A673 (cell line): ENCODE results near the gene ADAMTS19.

Experiments used
- CTCF ChIP-seq: fragments of 300-800, 200-600 bp; sonication (generic); conservative IDR thresholded peaks from 2 replicates; pipeline ENCODE4 v1.5.1; 2017; ENCODE audit warnings: low read depth, mild to moderate bottlenecking, antibody characterized with exemption, low read length, moderate library complexity, mixed read lengths
- EZH2 ChIP-seq: fragments of 200-600 bp; sonication (generic); IDR thresholded peaks from 2 replicates; pipeline ENCODE4 v1.6.1; 2017; ENCODE audit warnings: borderline replicate concordance, low read depth, mild to moderate bottlenecking, mixed read lengths, antibody characterized with exemption, low read length; ENCODE audit not compliant: poor library complexity, severe bottlenecking

DNA sequence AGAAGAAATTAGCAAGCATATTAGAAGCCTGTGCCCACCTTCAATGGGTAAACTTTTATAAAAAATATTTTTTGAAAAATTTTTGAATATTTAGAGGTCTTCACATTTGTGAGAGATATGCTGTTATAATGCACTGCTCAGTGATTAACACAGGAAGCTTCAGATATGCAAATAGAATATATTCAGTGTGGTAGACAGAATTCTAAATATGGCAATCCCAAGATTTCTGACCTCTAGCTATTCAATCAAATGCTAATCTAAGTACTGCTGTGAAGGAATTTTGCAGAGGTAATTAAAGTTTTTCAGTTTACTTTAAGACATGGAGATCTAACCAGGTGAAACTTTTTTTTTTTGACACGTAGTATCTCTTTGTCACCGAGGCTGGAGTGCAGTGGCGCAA, 103.5 kb downstream of the ADAMTS19 start:
- TF ChIP-seq CTCF (no peak), EZH2 (no peak)
